ENCODE results near the gene ERVK3-1.

DNA sequence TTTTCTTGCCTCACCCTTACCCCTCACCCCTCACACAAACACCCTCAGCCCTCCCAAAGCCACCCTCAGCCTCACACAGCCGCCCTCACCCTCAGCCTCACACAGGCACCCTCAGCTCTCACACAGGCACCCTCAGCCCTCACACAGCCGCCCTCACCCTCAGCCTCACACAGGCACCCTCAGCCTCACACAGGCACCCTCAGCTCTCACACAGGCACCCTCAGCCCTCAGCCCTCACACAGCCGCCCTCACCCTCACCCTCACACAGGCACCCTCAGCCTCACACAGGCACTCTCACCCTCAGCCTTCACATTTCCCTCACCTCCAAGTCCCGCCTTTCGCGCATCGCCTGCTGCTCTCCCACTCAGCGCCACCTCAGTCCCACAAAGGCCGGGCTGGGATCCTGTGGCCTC lies 21.3 kb downstream of the ERVK3-1 start:
- TF ChIP-seq, protein P1, sequence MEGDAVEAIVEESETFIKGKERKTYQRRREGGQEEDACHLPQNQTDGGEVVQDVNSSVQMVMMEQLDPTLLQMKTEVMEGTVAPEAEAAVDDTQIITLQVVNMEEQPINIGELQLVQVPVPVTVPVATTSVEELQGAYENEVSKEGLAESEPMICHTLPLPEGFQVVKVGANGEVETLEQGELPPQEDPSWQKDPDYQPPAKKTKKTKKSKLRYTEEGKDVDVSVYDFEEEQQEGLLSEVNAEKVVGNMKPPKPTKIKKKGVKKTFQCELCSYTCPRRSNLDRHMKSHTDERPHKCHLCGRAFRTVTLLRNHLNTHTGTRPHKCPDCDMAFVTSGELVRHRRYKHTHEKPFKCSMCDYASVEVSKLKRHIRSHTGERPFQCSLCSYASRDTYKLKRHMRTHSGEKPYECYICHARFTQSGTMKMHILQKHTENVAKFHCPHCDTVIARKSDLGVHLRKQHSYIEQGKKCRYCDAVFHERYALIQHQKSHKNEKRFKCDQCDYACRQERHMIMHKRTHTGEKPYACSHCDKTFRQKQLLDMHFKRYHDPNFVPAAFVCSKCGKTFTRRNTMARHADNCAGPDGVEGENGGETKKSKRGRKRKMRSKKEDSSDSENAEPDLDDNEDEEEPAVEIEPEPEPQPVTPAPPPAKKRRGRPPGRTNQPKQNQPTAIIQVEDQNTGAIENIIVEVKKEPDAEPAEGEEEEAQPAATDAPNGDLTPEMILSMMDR (IDR thresholded peaks at IDR 0.05): no peak
- no peak for TF ChIP-seq POLR2A (IDR thresholded peaks at IDR 0.05)
